PC-9 (cell line): ENCODE results near the gene CMTR2. TPM values are rescaled to one million over a fixed set of nuclear protein-coding genes. Genes with fewer than 3 reads are reported as not detected.

Experiments
- BruUV-seq: library from RNA; stranded (reverse); fragments of 400-500 nt; replicated peaks from 2 replicates; lab custom pipeline; 2021; lab: Mats Ljungman, UMichigan
- CTCF ChIA-PET: fragments of 300-600 bp; sonication (Branson Sonifier 250); formaldehyde crosslinking; loops from one replicate; lab custom pipeline; 2022; ENCODE audit warnings: antibody characterized with exemption; lab: Charles Lee
- POLR2A ChIA-PET: fragments of 300-600 bp; sonication (Branson Sonifier 250); formaldehyde crosslinking; loops from one replicate; lab custom pipeline; 2022; ENCODE audit warnings: antibody characterized with exemption; ENCODE audit not compliant: unreplicated experiment; lab: Charles Lee
- DNase-seq, 2 experiments: peaks; one replicate each; pipeline versions ENCODE4 v3.0.0 to v3.0.0-alpha.2; 2015 to 2022; ENCODE audit warnings: mixed read lengths in 1 of 2
- H2AFZ ChIP-seq: fragments of 200-600 bp; sonication (generic); 2 replicates; pipeline ENCODE4 v1.8.1; 2017; ENCODE audit warnings: antibody characterized with exemption
- H3F3A ChIP-seq: fragments of 200-600 bp; sonication (generic); 2 replicates; pipeline ENCODE4 v1.8.1; 2017; ENCODE audit warnings: antibody characterized with exemption, mild to moderate bottlenecking, low read depth; ENCODE audit not compliant: insufficient read depth
- H3K27ac ChIP-seq: fragments of 200-600 bp; sonication (generic); 2 replicates; pipeline ENCODE4 v1.6.1; 2016; ENCODE audit warnings: mixed run types
- H3K27me3 ChIP-seq: fragments of 200-600 bp; sonication (generic); 2 replicates; pipeline ENCODE4 v1.6.1; 2016; ENCODE audit warnings: low read depth, mixed run types; ENCODE audit not compliant: insufficient read depth
- H3K36me3 ChIP-seq: fragments of 200-600 bp; sonication (generic); 2 replicates; pipeline ENCODE4 v1.6.1; 2016; ENCODE audit warnings: low read depth, mixed run types
- H3K4me1 ChIP-seq: fragments of 200-600 bp; sonication (generic); replicated peaks from 2 replicates; pipeline ENCODE4 v1.6.1; 2016; ENCODE audit warnings: mixed run types; ENCODE audit not compliant: insufficient read depth
- H3K4me2 ChIP-seq: fragments of 200-600 bp; sonication (generic); 2 replicates; pipeline ENCODE4 v1.6.1; 2017; ENCODE audit warnings: mixed run types
- H3K4me3 ChIP-seq: fragments of 200-600 bp; sonication (generic); 2 replicates; pipeline ENCODE4 v1.6.1; 2016; ENCODE audit warnings: mixed run types
- H3K79me2 ChIP-seq: fragments of 200-600 bp; sonication (generic); 2 replicates; pipeline ENCODE4 v1.6.1; 2017; ENCODE audit warnings: low read depth, mixed run types
- H3K9me2 ChIP-seq: fragments of 200-600 bp; sonication (generic); 2 replicates; pipeline ENCODE4 v1.8.1; 2017; ENCODE audit warnings: mild to moderate bottlenecking; ENCODE audit not compliant: insufficient read depth
- H3K9me3 ChIP-seq: fragments of 200-600 bp; sonication (generic); 2 replicates; pipeline ENCODE4 v1.8.1; 2016; ENCODE audit warnings: low read depth; ENCODE audit not compliant: insufficient read depth
- H4K20me1 ChIP-seq: fragments of 200-600 bp; sonication (generic); 2 replicates; pipeline ENCODE4 v1.8.1; 2017; ENCODE audit not compliant: insufficient read depth
- EZH2 ChIP-seq: fragments of 200-600 bp; sonication (generic); IDR thresholded peaks from 2 replicates; pipeline ENCODE4 v1.8.0; 2017; ENCODE audit warnings: antibody characterized with exemption, low read depth
- intact Hi-C: fragments of 100-400 bp; cut with micrococcal nuclease; formaldehyde crosslinking; loops from one replicate; pipeline ENCODE4 v1.10.0; 2022; ENCODE audit not compliant: unreplicated experiment
- total RNA-seq: library from RNA; stranded (reverse); gene quantifications from 2 replicates; pipeline ENCODE4 v1.2.3, GENCODE V29; 2021
- TF ChIP-seq, protein P1 (sequence below): fragments of 200-600 bp; sonication (generic); conservative IDR thresholded peaks from 2 replicates; pipeline ENCODE4 v1.6.1; 2017; ENCODE audit warnings: mixed run types, antibody characterized with exemption, mild to moderate bottlenecking, moderate library complexity

The CMTR2 gene
- total RNA-seq, 1 experiment from 2014 or later = 36.2 TPM

DNA sequence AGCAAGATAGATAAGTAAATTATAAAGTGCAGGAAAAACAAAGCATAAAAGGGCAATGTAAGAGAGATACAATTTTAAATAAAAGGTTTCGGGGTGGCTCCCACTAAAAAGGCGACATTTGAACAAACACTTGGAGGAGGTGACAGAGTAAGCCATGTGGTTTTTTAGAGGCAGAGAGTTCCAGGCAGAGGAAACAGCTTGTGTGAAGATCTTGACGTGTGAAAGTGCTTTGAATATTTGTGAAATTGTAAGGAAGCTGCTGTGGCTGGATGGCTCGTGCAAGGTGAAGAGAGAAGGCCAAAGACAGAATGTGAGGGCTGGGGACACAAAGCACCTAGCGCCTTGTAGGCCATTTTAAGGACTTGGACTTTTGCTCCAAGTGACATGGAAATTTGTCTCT, 30.1 kb downstream of the CMTR2 start:
- Histone ChIP-seq H4K20me1 (no peaks in the 10 kb centered on the region), H3K27me3 (no peaks in the 10 kb centered on the region), H3K27ac (no peak overlapping the region), H3F3A (no peaks in the 10 kb centered on the region), H3K9me3 (no peaks in the 10 kb centered on the region), H3K9me2 (no peaks in the 10 kb centered on the region), H3K36me3 (no peaks in the 10 kb centered on the region), H3K4me1 (no peaks in the 10 kb centered on the region), H2AFZ (no peak overlapping the region), H3K4me3 (no peak overlapping the region), H3K79me2 (no peaks in the 10 kb centered on the region), H3K4me2 (no peak overlapping the region)
- DNase-seq = no peak
- ChIA-PET POLR2A (no interaction called here), CTCF (interaction anchor here (0.8 kb wide), 1 partner anchor 626 kb away, joined by 3 read pairs; no protein-coding TSS in a partner anchor)
- TF ChIP-seq, protein P1, sequence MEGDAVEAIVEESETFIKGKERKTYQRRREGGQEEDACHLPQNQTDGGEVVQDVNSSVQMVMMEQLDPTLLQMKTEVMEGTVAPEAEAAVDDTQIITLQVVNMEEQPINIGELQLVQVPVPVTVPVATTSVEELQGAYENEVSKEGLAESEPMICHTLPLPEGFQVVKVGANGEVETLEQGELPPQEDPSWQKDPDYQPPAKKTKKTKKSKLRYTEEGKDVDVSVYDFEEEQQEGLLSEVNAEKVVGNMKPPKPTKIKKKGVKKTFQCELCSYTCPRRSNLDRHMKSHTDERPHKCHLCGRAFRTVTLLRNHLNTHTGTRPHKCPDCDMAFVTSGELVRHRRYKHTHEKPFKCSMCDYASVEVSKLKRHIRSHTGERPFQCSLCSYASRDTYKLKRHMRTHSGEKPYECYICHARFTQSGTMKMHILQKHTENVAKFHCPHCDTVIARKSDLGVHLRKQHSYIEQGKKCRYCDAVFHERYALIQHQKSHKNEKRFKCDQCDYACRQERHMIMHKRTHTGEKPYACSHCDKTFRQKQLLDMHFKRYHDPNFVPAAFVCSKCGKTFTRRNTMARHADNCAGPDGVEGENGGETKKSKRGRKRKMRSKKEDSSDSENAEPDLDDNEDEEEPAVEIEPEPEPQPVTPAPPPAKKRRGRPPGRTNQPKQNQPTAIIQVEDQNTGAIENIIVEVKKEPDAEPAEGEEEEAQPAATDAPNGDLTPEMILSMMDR = no peak
- no peak for TF ChIP-seq EZH2
- no TSS peak for BruUV-seq
- intact Hi-C loops = no loop called here

DNA sequence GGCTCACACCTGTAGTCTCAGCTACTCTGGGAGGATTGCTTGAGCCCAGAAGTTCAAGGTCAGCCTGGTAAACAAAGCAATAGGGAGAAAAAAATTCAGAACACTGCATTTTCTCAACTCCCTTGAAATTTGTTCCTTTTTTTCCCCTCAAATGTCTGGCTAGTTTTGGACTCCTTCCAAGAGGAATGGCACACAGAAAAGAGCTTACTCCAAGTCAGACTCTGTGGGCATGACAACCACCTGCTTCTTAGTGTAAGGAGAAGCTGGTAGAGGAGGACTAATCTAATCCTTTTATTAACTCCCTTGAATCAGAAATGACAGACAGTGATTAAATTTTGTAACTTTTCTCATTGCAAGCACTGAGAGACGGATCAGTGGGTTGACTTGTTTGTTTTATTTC, 30.8 kb downstream of the CMTR2 start:
- H3K27ac ChIP-seq = no peak overlapping the region
- intact Hi-C loops = no loop called here
- H3K4me3 ChIP-seq = no peak overlapping the region
- DNase-seq = no peak
- H3K9me2 ChIP-seq = no peaks in the 10 kb centered on the region
- H3K9me3 ChIP-seq = no peaks in the 10 kb centered on the region
- H3K79me2 ChIP-seq = no peaks in the 10 kb centered on the region
- no peaks in the 10 kb centered on the region for H3K36me3 ChIP-seq
- CTCF ChIA-PET = no interaction called here
- POLR2A ChIA-PET = no interaction called here
- no peaks in the 10 kb centered on the region for H3K4me1 ChIP-seq
- no peaks in the 10 kb centered on the region for H3K27me3 ChIP-seq
- H2AFZ ChIP-seq = no peak overlapping the region
- BruUV-seq = no TSS peak
- no peak overlapping the region for H3K4me2 ChIP-seq
- H3F3A ChIP-seq = no peaks in the 10 kb centered on the region
- H4K20me1 ChIP-seq = no peaks in the 10 kb centered on the region
- TF ChIP-seq, protein P1 = no peak
- TF ChIP-seq EZH2 = no peak

DNA sequence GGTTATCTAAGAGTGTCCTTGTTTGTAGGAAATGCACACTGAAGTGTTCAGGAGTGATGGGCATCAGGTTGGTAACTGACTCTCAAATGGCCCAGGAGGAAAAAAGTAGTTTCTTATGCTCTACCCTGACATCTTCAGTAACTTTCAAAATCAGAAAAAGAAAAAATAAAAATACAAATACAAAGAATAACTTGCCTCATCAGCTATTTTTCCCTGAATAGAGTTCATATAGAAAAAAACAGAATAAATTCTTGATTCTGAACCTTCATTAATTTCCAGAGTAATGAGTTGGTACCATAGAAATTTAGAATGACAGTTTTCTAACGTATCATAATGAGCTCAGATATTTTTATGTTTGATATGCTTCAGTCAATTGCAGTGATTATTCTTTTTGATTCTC, 31.4 kb downstream of the CMTR2 start:
- CTCF ChIA-PET = no interaction called here
- POLR2A ChIA-PET = no interaction called here
- no TSS peak for BruUV-seq
- H3K27ac ChIP-seq = no peak overlapping the region
- no peak overlapping the region for H3K4me2 ChIP-seq
- TF ChIP-seq, protein P1 = no peak
- no peak for TF ChIP-seq EZH2
- DNase-seq = no peak
- no peaks in the 10 kb centered on the region for H3K9me2 ChIP-seq
- no peaks in the 10 kb centered on the region for H3K4me1 ChIP-seq
- no peaks in the 10 kb centered on the region for H3K27me3 ChIP-seq
- no peaks in the 10 kb centered on the region for H3K79me2 ChIP-seq
- intact Hi-C loops = no loop called here
- H3K36me3 ChIP-seq = no peaks in the 10 kb centered on the region
- H3F3A ChIP-seq = no peaks in the 10 kb centered on the region
- no peak overlapping the region for H2AFZ ChIP-seq
- no peak overlapping the region for H3K4me3 ChIP-seq
- H3K9me3 ChIP-seq = no peaks in the 10 kb centered on the region
- H4K20me1 ChIP-seq = no peaks in the 10 kb centered on the region
